ENCODE measurements around the gene STARD13.

GRCh38 chr13:33224686-33225085 lies 60.9 kb downstream of the STARD13 start:
- TF ChIP-seq CTCF (IDR thresholded peaks at IDR 0.05) (no peak), POLR2A (IDR thresholded peaks at IDR 0.05) (no peak)
